GM21447 (cell line): ENCODE results near the gene TUBAL3.
A peak's percentile ranks its signal among the peaks of the same experiment; 100 is the strongest.

Source experiments
- ATAC-seq: cut with Tn5 transposase; IDR thresholded peaks from one replicate; pipeline ENCODE4 v1.9.1; 2021; ENCODE audit not compliant: unreplicated experiment

The TUBAL3 gene

DNA sequence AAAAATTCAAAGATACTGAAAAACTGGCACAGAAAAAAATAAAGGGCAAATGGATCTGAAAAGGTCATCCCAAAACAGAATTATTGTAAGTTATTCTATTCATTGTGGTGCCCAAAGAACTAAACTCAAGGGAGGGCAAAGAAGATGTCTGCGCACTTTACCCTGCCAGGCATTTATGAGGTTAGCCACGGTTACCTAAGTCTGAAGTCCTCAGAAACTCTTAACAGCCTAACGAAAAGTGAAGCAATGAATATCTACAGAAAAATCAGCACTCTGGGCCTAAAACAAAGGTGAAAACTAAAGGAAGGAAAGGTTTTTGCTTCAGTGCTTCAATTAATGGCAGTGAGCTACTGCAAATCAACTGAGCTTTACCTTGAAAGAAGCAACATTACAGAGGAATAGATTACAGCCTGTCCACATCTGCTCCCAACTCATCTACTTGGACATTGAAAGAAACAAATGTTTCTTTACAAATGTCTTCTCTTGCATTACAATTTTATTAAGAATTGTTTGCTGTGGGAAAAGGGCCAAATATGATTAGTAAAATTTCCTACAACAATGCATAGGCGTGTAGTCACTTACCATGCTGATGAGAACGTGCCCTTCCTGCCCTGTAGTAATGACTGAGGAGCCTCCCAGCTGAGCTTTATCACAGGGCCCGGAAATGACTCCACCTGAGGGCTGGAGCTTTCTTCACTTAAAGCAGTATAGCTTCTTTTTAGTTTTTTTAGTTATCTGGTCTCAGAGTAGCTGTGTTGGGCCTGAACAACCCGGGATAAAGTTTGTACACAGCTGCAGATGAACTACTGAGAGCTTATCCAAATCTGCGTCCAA lies at the start of gene TUBAL3:
TUBAL3 (minus strand) TSS at position 621 of the 834 bp plus-strand sequence; CDS start at position 585, 36 bp downstream.
- ATAC-seq, result no peak

DNA sequence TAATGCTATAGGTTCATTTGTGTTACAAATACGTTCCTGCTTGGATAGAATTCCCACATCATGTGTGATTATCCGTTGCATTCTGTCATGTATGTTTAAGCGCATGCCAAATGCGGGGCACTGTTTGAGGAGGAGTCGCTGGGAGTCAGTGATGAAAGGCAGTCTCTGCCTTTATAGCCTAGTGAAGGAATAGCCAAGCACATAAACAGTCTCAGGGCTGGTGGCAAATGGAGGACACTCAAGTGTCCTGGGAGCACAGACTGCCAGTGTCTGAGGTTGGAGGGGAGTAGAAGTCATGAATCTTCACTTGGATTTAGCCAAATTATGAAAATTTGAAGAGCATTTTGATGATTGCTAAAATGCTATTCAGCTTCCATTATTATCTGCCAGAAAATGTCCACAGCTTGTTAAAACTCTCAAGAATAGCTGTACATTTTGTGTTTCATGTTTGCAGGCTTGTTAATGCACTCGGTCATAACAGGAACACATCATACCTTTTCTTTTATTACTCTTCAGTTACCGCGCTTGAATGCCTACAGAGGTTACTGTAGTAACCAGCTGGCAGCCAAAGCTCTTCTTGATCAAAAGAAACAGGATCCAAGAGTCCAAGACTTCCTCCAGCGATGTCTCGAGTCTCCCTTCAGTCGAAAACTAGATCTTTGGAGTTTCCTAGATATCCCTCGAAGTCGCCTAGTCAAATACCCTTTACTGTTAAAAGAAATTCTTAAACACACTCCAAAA lies 49.3 kb upstream of the TUBAL3 start:
- ATAC-seq, result no peak

- ATAC-seq, result no peak
These were observed 46.2 kb upstream of the TUBAL3 start for GRCh38 chr10:5450605-5451384.

DNA sequence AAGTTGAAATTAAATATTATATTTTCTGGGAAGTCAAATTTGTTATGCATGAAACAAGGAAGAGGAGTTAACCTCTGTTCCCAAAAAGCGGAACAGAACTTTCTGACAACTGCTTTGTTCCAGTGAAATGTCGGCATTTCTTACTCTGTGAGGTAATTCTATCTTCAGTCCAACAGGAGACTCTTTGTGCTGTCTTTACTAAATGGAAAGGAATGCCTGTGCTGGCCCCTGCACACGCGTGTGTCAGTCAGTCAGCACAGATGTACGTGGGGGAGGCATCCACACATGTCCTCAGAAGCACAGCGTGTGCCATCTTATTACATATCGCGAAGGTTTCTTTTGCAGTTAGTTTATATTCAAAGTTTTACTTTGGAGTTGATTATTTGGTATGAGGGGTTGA lies 45.2 kb upstream of the TUBAL3 start:
- ATAC-seq, result no peak

DNA sequence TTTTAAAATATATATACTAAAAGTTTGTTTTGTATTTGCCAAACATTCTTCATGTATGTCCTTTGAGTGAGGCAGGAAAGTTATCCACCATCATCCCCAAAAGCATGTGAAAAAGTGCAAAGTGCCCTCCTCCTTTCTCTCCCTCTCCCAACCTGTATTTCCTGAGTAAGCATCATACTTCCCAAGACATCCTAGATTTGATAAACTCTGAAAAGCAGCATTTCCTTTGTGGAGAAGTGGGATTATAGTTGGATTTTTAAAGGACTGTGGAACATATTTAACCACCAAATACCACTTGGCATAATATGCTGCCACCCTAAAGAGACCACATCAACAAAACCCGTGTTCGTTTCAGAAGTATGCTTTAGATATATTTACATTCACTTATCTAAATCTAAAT lies 44.6 kb upstream of the TUBAL3 start:
- no peak for ATAC-seq

- no peak for ATAC-seq
These were observed 43.8 kb upstream of the TUBAL3 start for GRCh38 chr10:5448333-5449001.

- peak; percentile 56 for ATAC-seq
These were observed 43.0 kb upstream of the TUBAL3 start for GRCh38 chr10:5447611-5448071.

GRCh38 chr10:5447056-5447455 lies 42.4 kb upstream of the TUBAL3 start:
- ATAC-seq, result no peak

DNA sequence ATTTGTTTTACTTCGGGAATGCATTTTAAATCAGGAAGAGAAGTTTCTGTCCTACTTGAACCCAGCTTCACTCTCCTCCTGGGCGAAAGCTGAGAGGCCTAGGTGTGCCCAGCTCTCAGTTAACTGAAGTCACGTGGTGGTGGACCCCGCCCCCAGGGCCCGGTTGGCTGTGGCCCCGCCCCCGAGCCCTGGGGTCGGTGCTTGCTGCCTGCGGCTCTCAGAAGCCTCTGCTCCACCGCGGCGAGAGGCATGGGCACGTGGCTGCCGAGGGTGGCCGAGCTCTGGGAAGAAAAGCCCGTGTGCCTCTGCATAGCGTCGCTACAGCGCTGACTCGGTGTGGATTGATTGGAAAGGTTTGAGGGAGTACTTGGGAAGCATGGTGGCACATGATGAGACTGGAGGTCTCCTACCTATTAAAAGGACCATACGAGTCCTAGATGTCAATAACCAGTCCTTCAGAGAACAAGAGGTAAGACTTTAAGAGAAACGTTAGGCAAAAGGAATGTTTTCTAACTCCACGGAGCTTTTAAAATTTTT lies 41.8 kb upstream of the TUBAL3 start:
- peak; percentile 35 for ATAC-seq

DNA sequence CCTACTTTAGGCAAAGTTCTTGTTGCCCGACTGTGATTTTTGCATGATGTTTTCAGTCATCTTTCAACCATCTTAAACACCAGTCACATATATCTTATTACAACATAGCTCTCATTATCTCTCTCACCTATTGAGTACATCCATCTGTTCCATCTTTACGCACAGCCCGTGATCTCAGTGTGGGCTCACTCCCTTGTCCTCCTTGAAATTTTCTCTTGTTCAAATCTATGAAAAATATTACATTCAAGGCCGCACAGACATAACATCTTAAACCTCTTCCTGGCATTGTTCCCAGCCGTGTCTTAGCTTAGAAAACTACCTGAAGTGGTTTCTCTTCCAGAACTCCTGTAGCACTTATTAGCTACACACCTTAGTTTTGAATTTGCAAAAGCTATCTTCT lies 40.4 kb upstream of the TUBAL3 start:
- no peak for ATAC-seq

- ATAC-seq, result peak; percentile 70
These were observed 38.8 kb upstream of the TUBAL3 start for GRCh38 chr10:5443429-5443828.

DNA sequence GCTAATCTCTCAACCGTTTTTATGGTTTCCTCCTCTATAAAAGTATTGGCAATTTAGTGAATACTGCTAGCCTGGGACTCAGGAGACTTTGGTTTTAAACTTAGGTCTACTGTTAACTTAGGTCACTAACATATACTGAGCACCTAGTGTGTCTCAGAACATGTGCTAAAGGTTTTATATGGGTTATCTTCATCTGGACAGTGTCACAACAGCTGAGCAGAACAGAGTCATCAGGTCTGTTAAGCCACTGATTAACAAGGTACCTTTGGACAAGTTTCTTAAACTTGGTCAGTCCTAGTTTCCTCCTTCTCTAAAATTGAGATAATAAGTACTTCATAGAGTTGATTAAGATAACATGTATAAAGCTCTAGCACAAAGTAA lies 38.4 kb upstream of the TUBAL3 start:
- no peak for ATAC-seq

- ATAC-seq, result no peak
These were observed 37.7 kb upstream of the TUBAL3 start for GRCh38 chr10:5442065-5442989.

DNA sequence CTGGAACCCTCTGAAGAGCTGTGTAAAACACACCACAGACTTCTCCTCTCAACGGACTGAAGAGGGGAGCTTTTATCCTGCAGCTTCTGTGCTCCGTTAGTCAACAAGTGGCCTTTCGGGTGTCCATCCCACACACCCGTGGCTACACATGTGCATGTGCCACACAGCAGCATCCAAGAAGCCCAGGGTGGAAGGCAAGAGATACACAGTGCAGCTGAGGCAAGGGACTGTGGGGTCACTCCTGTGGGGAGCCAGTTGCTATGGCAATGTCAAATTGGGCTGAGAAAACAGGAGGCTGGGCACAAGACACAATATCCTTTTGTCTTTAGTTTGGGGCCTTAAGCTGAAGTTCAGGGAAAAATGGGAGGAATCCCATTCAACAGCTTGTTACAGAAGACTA lies 36.5 kb upstream of the TUBAL3 start:
- no peak for ATAC-seq

DNA sequence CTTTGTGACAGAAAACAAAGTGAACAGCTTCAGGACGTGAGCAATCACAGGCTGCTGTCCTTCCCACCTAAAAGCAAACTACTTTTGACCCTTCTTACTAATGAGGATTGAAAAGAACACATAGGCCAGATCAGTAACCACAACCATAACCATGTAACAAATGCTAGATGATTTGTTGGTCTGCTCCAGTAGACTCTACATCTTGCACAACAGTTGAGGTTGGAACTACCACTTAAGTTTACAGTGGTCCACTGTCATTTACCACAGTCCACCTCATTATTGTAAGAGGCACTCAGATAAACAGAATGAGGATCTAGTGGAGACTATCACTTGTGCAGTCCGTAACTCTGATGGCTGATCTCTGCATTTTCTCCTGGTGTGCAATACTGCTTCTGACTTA lies 35.6 kb upstream of the TUBAL3 start:
- ATAC-seq, result no peak

DNA sequence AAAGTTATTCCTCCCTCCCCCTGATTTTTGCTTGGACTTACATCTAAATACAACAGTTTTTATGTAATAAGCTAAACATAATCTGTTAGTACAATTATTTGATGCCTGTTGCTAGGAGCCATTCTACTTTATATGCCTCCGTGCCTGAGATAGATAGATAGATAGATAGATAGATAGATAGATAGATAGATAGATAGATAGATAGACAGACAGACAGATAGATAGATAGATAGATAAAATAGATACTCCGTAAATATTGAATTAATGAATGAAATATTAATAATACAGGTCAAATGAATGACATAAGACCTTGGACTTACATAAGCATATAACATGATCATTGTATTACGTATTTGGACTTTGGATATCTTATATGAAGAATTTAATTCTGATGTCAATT lies 30.7 kb upstream of the TUBAL3 start:
- no peak for ATAC-seq

- peak; percentile 66 for ATAC-seq
These were observed 29.6 kb upstream of the TUBAL3 start for GRCh38 chr10:5434017-5434753.

DNA sequence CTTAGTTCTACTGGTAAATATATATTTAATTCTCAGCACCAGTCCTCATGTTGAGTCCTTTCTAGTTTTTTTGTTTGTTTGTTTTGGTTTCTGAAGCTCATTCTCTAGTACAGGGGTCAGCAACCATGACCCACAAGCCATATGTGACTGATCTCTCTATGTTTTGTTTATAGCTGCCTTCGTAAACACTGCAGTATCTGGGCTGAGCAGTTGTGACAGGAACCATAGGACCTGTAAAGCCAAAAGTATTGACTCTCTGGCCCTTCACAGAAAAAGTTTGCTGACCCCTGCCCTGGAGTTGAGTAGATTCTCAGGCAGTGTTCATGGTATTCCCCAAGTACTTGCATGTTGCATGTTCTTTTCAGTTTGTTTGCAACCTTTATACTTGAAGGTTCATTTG lies 28.6 kb upstream of the TUBAL3 start:
- no peak for ATAC-seq

- ATAC-seq, result no peak
These were observed 23.5 kb upstream of the TUBAL3 start for GRCh38 chr10:5428133-5428532.
